Mucosa of stomach (tissue), 1 donor: ENCODE data around the gene DQX1.
A peak's percentile ranks its signal among the peaks of the same experiment; 100 is the strongest.

Experiments
- H3K27me3 ChIP-seq: one replicate; pipeline ENCODE4 v1.7.0; 2013; ENCODE audit warnings: mild to moderate bottlenecking, low read length; ENCODE audit not compliant: control insufficient read depth, insufficient read depth
- H3K36me3 ChIP-seq: one replicate; pipeline ENCODE4 v1.7.0; 2013; ENCODE audit warnings: low read length; ENCODE audit not compliant: control insufficient read depth, insufficient read depth
- H3K4me1 ChIP-seq: one replicate; pipeline ENCODE4 v1.7.0; 2013; ENCODE audit warnings: mild to moderate bottlenecking, low read length; ENCODE audit not compliant: control insufficient read depth, insufficient read depth
- H3K4me3 ChIP-seq: one replicate; pipeline ENCODE4 v1.7.0; 2013; ENCODE audit warnings: low read length
- H3K9ac ChIP-seq: one replicate; pipeline ENCODE4 v1.7.0; 2013; ENCODE audit warnings: mild to moderate bottlenecking, low read length, moderate library complexity
- H3K9me3 ChIP-seq: one replicate; pipeline ENCODE4 v1.7.0; 2013; ENCODE audit warnings: mild to moderate bottlenecking, low read length, moderate library complexity; ENCODE audit not compliant: control insufficient read depth
- donor health status: Pancreatic carcinoma.

DQX1 gene

GRCh38 chr2:74526649-74527230 is 709 bp upstream of the DQX1 start:
- Histone ChIP-seq H3K9me3 (no peaks in the 10 kb centered on the region), H3K36me3 (peaks cover 16% of the 10 kb centered on the region), H3K4me3 (no peak overlapping the region), H3K4me1 (peaks cover 31% of the 10 kb centered on the region), H3K27me3 (no peaks in the 10 kb centered on the region), H3K9ac (no peak overlapping the region)

GRCh38 chr2:74524955-74525716 is 895 bp downstream of the DQX1 start:
- no peaks in the 10 kb centered on the region for H3K9me3 ChIP-seq
- no peaks in the 10 kb centered on the region for H3K27me3 ChIP-seq
- peaks cover 20% of the 10 kb centered on the region for H3K4me1 ChIP-seq
- no peak overlapping the region for H3K4me3 ChIP-seq
- peak overlapping the region; percentile 51 for H3K9ac ChIP-seq
- H3K36me3 ChIP-seq = peaks cover 16% of the 10 kb centered on the region

GRCh38 chr2:74524005-74524404 is 2.0 kb downstream of the DQX1 start:
- Histone ChIP-seq H3K4me3 (no peak overlapping the region), H3K9ac (no peak overlapping the region), H3K36me3 (peaks cover 16% of the 10 kb centered on the region), H3K4me1 (peaks cover 20% of the 10 kb centered on the region), H3K27me3 (peaks cover 6% of the 10 kb centered on the region), H3K9me3 (no peaks in the 10 kb centered on the region)

- peaks cover 10% of the 10 kb centered on the region for H3K36me3 ChIP-seq
- peaks cover 19% of the 10 kb centered on the region for H3K27me3 ChIP-seq
- H3K4me1 ChIP-seq = peaks cover 6% of the 10 kb centered on the region
- H3K4me3 ChIP-seq = no peak overlapping the region
- no peaks in the 10 kb centered on the region for H3K9me3 ChIP-seq
- H3K9ac ChIP-seq = no peak overlapping the region
Observed at GRCh38 chr2:74522516-74522915, 3.5 kb downstream of the DQX1 start.

GRCh38 chr2:74516650-74517049 is 9.4 kb downstream of the DQX1 start:
- Histone ChIP-seq H3K36me3 (no peaks in the 10 kb centered on the region), H3K27me3 (peaks cover 76% of the 10 kb centered on the region), H3K9me3 (no peaks in the 10 kb centered on the region), H3K4me1 (peaks cover 21% of the 10 kb centered on the region), H3K9ac (no peak overlapping the region), H3K4me3 (peak overlapping the region; percentile 19)

- Histone ChIP-seq H3K4me1 (peaks cover 21% of the 10 kb centered on the region), H3K9me3 (no peaks in the 10 kb centered on the region), H3K36me3 (no peaks in the 10 kb centered on the region), H3K9ac (no peak overlapping the region), H3K27me3 (peaks cover 81% of the 10 kb centered on the region), H3K4me3 (peak overlapping the region; percentile 19)
Observed at GRCh38 chr2:74515981-74516633, 9.9 kb downstream of the DQX1 start.

GRCh38 chr2:74515271-74515980 is 10.6 kb downstream of the DQX1 start:
- no peak overlapping the region for H3K4me3 ChIP-seq
- peaks cover 21% of the 10 kb centered on the region for H3K4me1 ChIP-seq
- no peaks in the 10 kb centered on the region for H3K36me3 ChIP-seq
- H3K9ac ChIP-seq = no peak overlapping the region
- H3K9me3 ChIP-seq = no peaks in the 10 kb centered on the region
- H3K27me3 ChIP-seq = peaks cover 87% of the 10 kb centered on the region

GRCh38 chr2:74514368-74515270 is 11.4 kb downstream of the DQX1 start, which contains the start of gene TLX2:
Gene TLX2, plus strand, starts transcription at chr2:74514450. Its CDS starts 357 bp downstream, at chr2:74514807.
- no peaks in the 10 kb centered on the region for H3K9me3 ChIP-seq
- no peaks in the 10 kb centered on the region for H3K36me3 ChIP-seq
- H3K9ac ChIP-seq = no peak within 1 kb of the TSS
- peaks cover 21% of the 10 kb centered on the region for H3K4me1 ChIP-seq
- H3K27me3 ChIP-seq = peaks cover 95% of the 10 kb centered on the region
- no peak within 1 kb of the TSS for H3K4me3 ChIP-seq

GRCh38 chr2:74513605-74514367 is 12.2 kb downstream of the DQX1 start:
- peaks cover 91% of the 10 kb centered on the region for H3K27me3 ChIP-seq
- H3K4me1 ChIP-seq = peaks cover 21% of the 10 kb centered on the region
- H3K4me3 ChIP-seq = no peak overlapping the region

GRCh38 chr2:74512744-74513604 is 13.1 kb downstream of the DQX1 start:
- Histone ChIP-seq H3K9me3 (no peaks in the 10 kb centered on the region), H3K4me1 (peaks cover 27% of the 10 kb centered on the region), H3K4me3 (no peak overlapping the region), H3K9ac (no peak overlapping the region), H3K27me3 (peaks cover 89% of the 10 kb centered on the region), H3K36me3 (no peaks in the 10 kb centered on the region)

More at GRCh38 chr2:74513605-74514367, 12.2 kb downstream of the DQX1 start:
- Histone ChIP-seq H3K36me3 (no peaks in the 10 kb centered on the region), H3K9me3 (no peaks in the 10 kb centered on the region), H3K9ac (no peak overlapping the region)
